ENCODE measurements around the gene BPIFB1.

BPIFB1 gene

DNA sequence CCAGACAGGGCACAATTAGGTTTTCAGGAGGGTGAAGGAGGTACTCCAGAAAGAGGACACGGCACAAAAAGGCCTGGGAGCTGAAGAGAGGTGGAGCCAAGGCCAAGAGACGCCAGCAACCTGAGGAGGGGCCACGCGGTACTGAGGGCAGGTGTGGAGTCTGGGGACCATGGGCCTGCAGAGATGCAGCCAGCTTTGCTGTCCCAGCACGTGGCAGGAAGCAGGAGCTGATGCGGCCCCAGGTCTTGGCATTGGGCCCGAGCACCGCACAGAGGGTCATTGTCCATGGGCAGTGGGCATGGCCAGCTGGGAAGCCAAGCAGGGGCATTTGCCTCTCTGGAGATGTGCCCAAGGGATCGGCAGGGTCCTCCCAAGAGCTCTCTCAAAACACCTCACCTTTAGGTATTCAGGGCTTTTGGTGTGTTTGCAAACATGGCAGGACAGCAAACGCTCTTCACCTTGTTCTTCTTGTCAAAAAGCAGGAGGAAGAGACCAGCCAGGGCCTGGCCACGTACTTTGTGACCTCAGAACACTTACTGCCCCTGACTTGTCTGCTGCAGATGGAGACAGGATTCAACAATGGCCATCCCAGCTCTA, 1.4 kb upstream of the BPIFB1 start:
- no peaks in the 10 kb centered on the region for H3K36me3 ChIP-seq
- no peaks in the 10 kb centered on the region for H3K27me3 ChIP-seq
- H3K4me1 ChIP-seq (ENCODE audit: control insufficient read depth in 1 of 2, insufficient read depth in 1 of 2, low read depth in 1 of 2, low read length in 1 of 2), result peaks cover 19 to 29% of the 10 kb centered on the region in 2 experiments
- H3K27ac ChIP-seq, result no peak overlapping the region
- TF ChIP-seq, protein P1, sequence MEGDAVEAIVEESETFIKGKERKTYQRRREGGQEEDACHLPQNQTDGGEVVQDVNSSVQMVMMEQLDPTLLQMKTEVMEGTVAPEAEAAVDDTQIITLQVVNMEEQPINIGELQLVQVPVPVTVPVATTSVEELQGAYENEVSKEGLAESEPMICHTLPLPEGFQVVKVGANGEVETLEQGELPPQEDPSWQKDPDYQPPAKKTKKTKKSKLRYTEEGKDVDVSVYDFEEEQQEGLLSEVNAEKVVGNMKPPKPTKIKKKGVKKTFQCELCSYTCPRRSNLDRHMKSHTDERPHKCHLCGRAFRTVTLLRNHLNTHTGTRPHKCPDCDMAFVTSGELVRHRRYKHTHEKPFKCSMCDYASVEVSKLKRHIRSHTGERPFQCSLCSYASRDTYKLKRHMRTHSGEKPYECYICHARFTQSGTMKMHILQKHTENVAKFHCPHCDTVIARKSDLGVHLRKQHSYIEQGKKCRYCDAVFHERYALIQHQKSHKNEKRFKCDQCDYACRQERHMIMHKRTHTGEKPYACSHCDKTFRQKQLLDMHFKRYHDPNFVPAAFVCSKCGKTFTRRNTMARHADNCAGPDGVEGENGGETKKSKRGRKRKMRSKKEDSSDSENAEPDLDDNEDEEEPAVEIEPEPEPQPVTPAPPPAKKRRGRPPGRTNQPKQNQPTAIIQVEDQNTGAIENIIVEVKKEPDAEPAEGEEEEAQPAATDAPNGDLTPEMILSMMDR (IDR thresholded peaks at IDR 0.05), result no peak
- H3K4me3 ChIP-seq (ENCODE audit: low read depth in 1 of 2, low read length in 1 of 2), result no peak overlapping the region
- no peaks in the 10 kb centered on the region for H3K9me3 ChIP-seq

DNA sequence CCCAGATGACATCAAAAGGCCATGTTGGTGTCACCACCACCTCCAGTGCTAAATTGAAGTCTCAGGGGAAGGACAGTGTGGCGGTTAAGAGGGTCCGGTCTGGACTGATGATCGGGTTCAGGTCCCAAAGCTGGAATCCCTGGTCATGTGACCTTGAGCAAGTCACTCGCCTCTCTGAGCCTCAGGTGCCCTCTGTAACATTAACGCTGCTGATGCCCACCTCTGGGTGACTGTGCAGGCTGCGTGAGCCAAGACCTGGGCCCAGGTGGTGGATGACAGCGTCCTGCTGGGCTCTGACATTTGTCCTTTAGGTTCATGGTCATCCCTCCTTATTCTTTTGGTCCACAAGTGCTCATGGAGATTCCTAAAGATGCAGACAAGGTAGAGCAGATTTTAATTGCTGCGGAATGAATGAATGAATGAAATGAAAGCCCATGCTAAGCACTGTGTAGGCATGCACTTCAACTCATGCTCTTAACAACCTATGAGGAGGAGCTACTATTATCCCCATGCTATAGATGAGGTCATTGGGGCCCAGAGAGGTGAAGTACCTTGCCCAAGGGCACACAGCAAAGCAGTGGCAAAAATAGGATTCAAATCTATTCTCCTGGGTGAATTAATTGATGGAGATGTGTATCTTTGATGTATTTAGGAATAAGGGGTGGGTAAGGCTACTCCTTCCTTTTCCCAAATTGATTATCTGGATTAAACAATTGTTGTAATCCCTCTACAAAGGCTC, 649 bp upstream of the BPIFB1 start:
- Histone ChIP-seq H3K27me3 (no peaks in the 10 kb centered on the region), H3K9me3 (no peaks in the 10 kb centered on the region), H3K36me3 (no peaks in the 10 kb centered on the region), H3K4me3 (ENCODE audit: low read depth in 1 of 2, low read length in 1 of 2) (no peak overlapping the region), H3K4me1 (ENCODE audit: control insufficient read depth in 1 of 2, insufficient read depth in 1 of 2, low read depth in 1 of 2, low read length in 1 of 2) (peaks cover 19 to 28% of the 10 kb centered on the region in 2 experiments), H3K27ac (no peak overlapping the region)
- TF ChIP-seq, protein P1 (IDR thresholded peaks at IDR 0.05), result no peak

DNA sequence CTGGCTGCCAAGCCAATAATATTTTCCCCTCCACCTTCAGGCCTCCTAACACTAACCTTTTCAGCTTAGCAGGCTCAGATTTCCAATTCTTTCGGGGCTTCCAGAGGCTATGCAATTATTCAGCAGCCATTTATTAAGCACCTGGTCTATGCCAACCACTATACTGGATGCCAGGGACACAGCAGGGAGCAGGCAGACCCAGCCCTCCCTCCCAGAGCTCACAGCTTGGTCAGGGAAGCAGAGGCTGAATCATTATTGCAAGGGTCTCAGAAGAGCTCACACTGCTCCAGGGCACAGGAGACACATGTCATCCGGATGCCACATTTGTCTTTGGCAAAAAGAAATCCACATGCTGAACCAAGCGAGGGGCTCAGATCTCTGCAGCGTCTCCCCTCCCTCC, 1.3 kb downstream of the BPIFB1 start:
- H3K27ac ChIP-seq, result no peak overlapping the region

DNA sequence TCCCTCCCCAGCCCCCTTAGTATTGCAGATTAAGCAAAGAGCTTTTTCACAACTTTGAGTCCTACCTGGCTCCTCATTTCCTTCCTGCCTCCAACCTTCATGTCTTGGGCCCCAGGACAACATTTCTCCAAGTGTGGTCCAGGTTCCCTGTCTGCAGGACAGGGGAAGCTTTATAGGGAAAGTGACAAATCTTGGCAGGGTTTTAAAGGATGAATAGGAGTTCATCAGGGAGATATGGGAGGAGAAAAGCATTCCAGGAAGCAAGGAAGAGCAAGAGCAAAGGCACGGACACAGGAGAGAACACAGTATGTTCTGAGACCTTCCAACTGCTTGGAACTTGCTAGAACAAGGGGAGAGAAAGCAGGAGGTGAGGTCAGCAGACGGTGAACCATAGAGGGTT, 1.9 kb downstream of the BPIFB1 start:
- Histone ChIP-seq H3K27ac (no peak overlapping the region), H3K4me1 (ENCODE audit: control insufficient read depth in 1 of 2, insufficient read depth in 1 of 2, low read depth in 1 of 2, low read length in 1 of 2) (peaks cover 9 to 15% of the 10 kb centered on the region in 2 experiments), H3K27me3 (no peaks in the 10 kb centered on the region), H3K36me3 (no peaks in the 10 kb centered on the region), H3K9me3 (no peaks in the 10 kb centered on the region), H3K4me3 (ENCODE audit: low read depth in 1 of 2, low read length in 1 of 2) (no peak overlapping the region)
- TF ChIP-seq, protein P1 (IDR thresholded peaks at IDR 0.05), result no peak

More for the DNA sequence above, 1.3 kb downstream of the BPIFB1 start:
- TF ChIP-seq, protein P1 (IDR thresholded peaks at IDR 0.05), result no peak
- H3K9me3 ChIP-seq, result no peaks in the 10 kb centered on the region
- peaks cover 9 to 15% of the 10 kb centered on the region in 2 experiments for H3K4me1 ChIP-seq (ENCODE audit: control insufficient read depth in 1 of 2, insufficient read depth in 1 of 2, low read depth in 1 of 2, low read length in 1 of 2)
- no peaks in the 10 kb centered on the region for H3K36me3 ChIP-seq
- H3K27me3 ChIP-seq, result no peaks in the 10 kb centered on the region
- no peak overlapping the region for H3K4me3 ChIP-seq (ENCODE audit: low read depth in 1 of 2, low read length in 1 of 2)

DNA sequence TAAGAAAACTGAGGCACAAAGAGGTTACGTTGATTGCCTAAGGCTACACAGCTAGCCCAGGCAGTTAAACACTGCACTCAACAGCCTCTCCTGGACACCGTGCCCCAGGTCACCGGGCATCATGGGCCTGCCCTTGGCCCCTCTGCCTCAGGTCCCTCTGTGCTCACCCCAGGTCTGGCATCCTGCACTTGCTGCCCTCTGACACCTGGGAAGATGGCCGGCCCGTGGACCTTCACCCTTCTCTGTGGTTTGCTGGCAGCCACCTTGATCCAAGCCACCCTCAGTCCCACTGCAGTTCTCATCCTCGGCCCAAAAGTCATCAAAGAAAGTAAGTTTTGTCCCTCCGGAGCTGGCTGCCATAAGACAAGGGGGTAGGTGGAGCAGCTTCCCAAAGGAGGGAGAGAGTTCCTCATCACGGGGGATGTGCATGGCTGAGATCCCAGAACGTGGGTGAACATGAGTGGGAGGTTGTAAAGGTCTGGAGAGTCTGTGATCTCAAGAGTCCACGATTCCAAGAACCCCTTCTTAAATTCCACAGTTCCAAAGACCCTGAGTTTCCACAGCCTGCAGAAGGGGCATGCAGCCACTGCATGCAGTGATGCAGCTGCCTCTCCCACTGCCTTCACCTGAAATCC, 3.0 kb downstream of the BPIFB1 start:
- Histone ChIP-seq H3K27ac (no peak overlapping the region), H3K27me3 (no peaks in the 10 kb centered on the region), H3K9me3 (no peaks in the 10 kb centered on the region), H3K4me3 (ENCODE audit: low read depth in 1 of 2, low read length in 1 of 2) (no peak overlapping the region), H3K4me1 (ENCODE audit: control insufficient read depth in 1 of 2, insufficient read depth in 1 of 2, low read depth in 1 of 2, low read length in 1 of 2) (peaks cover 9 to 15% of the 10 kb centered on the region in 2 experiments), H3K36me3 (no peaks in the 10 kb centered on the region)
- TF ChIP-seq, protein P1 (IDR thresholded peaks at IDR 0.05), result no peak

Measured in neutrophil (primary cell).